K562 (cell line): Measurements from ENCODE around the gene LUZP1. TPM values are rescaled to one million over a fixed set of nuclear protein-coding genes. Genes with fewer than 3 reads are reported as not detected.

ENCODE experiments used
- ATAC-seq: fragments of 200-7000 bp; cut with Tn5 transposase; 3 replicates; pipeline ENCODE4 v1.9.1; 2020; ENCODE audit warnings: moderate library complexity
- BruUV-seq: library from RNA; stranded (reverse); fragments of 400-500 nt; replicated peaks from 2 replicates; lab custom pipeline; 2021; lab: Mats Ljungman, UMichigan
- CTCF ChIA-PET: fragments of 300-600 bp; formaldehyde crosslinking; extraction: SDS; loops from one replicate; lab custom pipeline; 2021; ENCODE audit warnings: low intra/inter-chr PET ratio; lab: Yijun Ruan, JAX
- POLR2A ChIA-PET: fragments of 300-600, 350-650 bp; sonication (Branson Sonifier 250); formaldehyde crosslinking; extraction: SDS; loops from one replicate; lab custom pipeline; 2021; ENCODE audit warnings: antibody characterized with exemption, inconsistent platforms; lab: Yijun Ruan, JAX
- DNase-seq, 4 experiments: peaks; one replicate each; pipeline versions ENCODE4 v3.0.0 to v3.0.0-alpha.2; 2011 to 2018; ENCODE audit warnings: low spot score in 3 of 4, mixed read lengths in 3 of 4; ENCODE audit errors: extremely low read depth in 1 of 4
- FAIRE-seq: peaks from 2 replicates; lab custom pipeline; 2011; peaks lifted over from hg19 to GRCh38; lab: Jason Lieb, UNC
- H2AFZ ChIP-seq: 2 replicates; pipeline ENCODE4 v1.6.0; 2011; ENCODE audit warnings: low read depth, low read length, control low read depth, inconsistent platforms
- H3K27ac ChIP-seq: fragments of 200-600 bp; 3 replicates; pipeline ENCODE4 v1.8.0; 2011; ENCODE audit warnings: low read depth, mild to moderate bottlenecking, control low read depth, inconsistent platforms, low read length, moderate library complexity, mixed read lengths; ENCODE audit errors: extremely low read depth
- H3K27me3 ChIP-seq, 2 experiments: fragments of 300-600 bp in 1 of 2; 2 replicates in 1 of 2; 3 replicates in 1 of 2; pipeline versions ENCODE4 v1.6.0 to v1.8.0; 2011; ENCODE audit warnings: inconsistent platforms in 2 of 2, low read length in 2 of 2, mild to moderate bottlenecking in 1 of 2, mixed read lengths in 1 of 2, moderate library complexity in 1 of 2; ENCODE audit not compliant: control insufficient read depth in 2 of 2, insufficient read depth in 2 of 2
- H3K36me3 ChIP-seq: fragments of 300-600 bp; 3 replicates; pipeline ENCODE4 v1.8.0; 2011; ENCODE audit warnings: mild to moderate bottlenecking, low read length, inconsistent platforms; ENCODE audit not compliant: control insufficient read depth, insufficient read depth
- H3K4me1 ChIP-seq, 2 experiments: fragments of 200-600 bp in 1 of 2; replicated peaks in 1 of 2; 2 replicates in 1 of 2; 3 replicates in 1 of 2; pipeline versions ENCODE4 v1.5.1 to v1.8.0; 2011; ENCODE audit warnings: inconsistent platforms in 2 of 2, low read length in 2 of 2, mild to moderate bottlenecking in 1 of 2, mixed read lengths in 1 of 2, moderate library complexity in 1 of 2; ENCODE audit not compliant: control insufficient read depth in 2 of 2, insufficient read depth in 2 of 2
- H3K4me2 ChIP-seq: 2 replicates; pipeline ENCODE4 v1.6.1; 2011; ENCODE audit warnings: low read length, control low read depth, inconsistent platforms, mixed read lengths; ENCODE audit not compliant: insufficient read depth
- H3K4me3 ChIP-seq: fragments of 200-600 bp; sonication (generic), shearing (Covaris generic); 2 replicates; pipeline ENCODE4 v1.5.1; 2016; ENCODE audit warnings: control low read depth, inconsistent platforms
- H3K79me2 ChIP-seq: fragments of 200-600 bp; 3 replicates; pipeline ENCODE4 v1.8.0; 2011; ENCODE audit warnings: low read length, inconsistent platforms; ENCODE audit not compliant: control insufficient read depth, insufficient read depth
- H3K9ac ChIP-seq, 2 experiments: 2 replicates each; pipeline versions ENCODE4 v1.6.0 to v1.6.1; 2011; ENCODE audit warnings: low read depth in 2 of 2, low read length in 2 of 2, control low read depth in 1 of 2, inconsistent platforms in 1 of 2, mild to moderate bottlenecking in 1 of 2, mixed read lengths in 1 of 2; ENCODE audit not compliant: insufficient read depth in 1 of 2
- H3K9me1 ChIP-seq: one replicate; pipeline ENCODE4 v1.6.0; 2011; ENCODE audit warnings: inconsistent platforms, mild to moderate bottlenecking, low read length, moderate library complexity; ENCODE audit not compliant: control insufficient read depth, insufficient read depth
- H3K9me3 ChIP-seq: replicated peaks from 2 replicates; pipeline ENCODE4 v1.5.1; 2011; ENCODE audit warnings: low read depth, low read length, inconsistent platforms; ENCODE audit not compliant: control insufficient read depth, insufficient read depth
- H4K20me1 ChIP-seq: replicated peaks from 2 replicates; pipeline ENCODE4 v1.6.1; 2011; ENCODE audit warnings: low read length, inconsistent platforms, mixed read lengths; ENCODE audit not compliant: control insufficient read depth, insufficient read depth
- ADNP ChIP-seq: fragments of 200-800 bp; sonication (Bioruptor generic); IDR thresholded peaks from 2 replicates; pipeline ENCODE4 v1.6.1; 2016; ENCODE audit warnings: missing genetic modification characterization, missing compliant biosample characterization
- JUND ChIP-seq, 2 experiments: IDR thresholded peaks; 2 replicates in 1 of 2; 3 replicates in 1 of 2; pipeline ENCODE4 v1.6.1; 2011; ENCODE audit warnings: borderline replicate concordance in 2 of 2, low read depth in 2 of 2, low read length in 2 of 2, improper control_type of control experiment in 1 of 2, missing biosample characterization in 1 of 2, missing genetic modification characterization in 1 of 2, missing genetic modification reagents in 1 of 2
- LEF1 ChIP-seq: fragments of 450-650 bp; IDR thresholded peaks from 2 replicates; pipeline ENCODE4 v1.6.1; 2016; ENCODE audit warnings: mild to moderate bottlenecking
- MCM2 ChIP-seq: fragments of 450-650 bp; IDR thresholded peaks from 2 replicates; pipeline ENCODE4 v1.6.1; 2017; ENCODE audit warnings: low read depth, mild to moderate bottlenecking
- SMARCA4 ChIP-seq: fragments of 450-650 bp; IDR thresholded peaks from 2 replicates; pipeline ENCODE4 v1.6.1; 2016
- SMARCE1 ChIP-seq: fragments of 450-650 bp; IDR thresholded peaks from 2 replicates; pipeline ENCODE4 v1.7.1; 2016; ENCODE audit warnings: mild to moderate bottlenecking
- SPI1 ChIP-seq: IDR thresholded peaks from 2 replicates; pipeline ENCODE4 v1.6.1; 2011; ENCODE audit warnings: low read depth, low read length, control low read depth, borderline replicate concordance
- ZNF282 ChIP-seq: sonication (generic); formaldehyde crosslinking; IDR thresholded peaks from 2 replicates; pipeline ENCODE4 v1.8.1; 2023; ENCODE audit warnings: missing genetic modification reagents
- WGBS: fragments of 100-300 bp; shearing (Covaris generic); methylation state at CpG from one replicate; pipeline ENCODE4 v1.1.6; 2016; ENCODE audit warnings: low coverage, mixed read lengths; ENCODE audit not compliant: insufficient coverage; ENCODE audit errors: missing lambda C conversion rate; 5-methylcytosine and 5-hydroxymethylcytosine counted together
- in situ Hi-C: fragments of 300-500 bp; cut with MboI; formaldehyde crosslinking; loops from 4 replicates; pipeline ENCODE4 v1.15.0; 2018; ENCODE audit warnings: inconsistent platforms, mixed read lengths
- intact Hi-C: fragments of 100-400 bp; cut with micrococcal nuclease; formaldehyde crosslinking; loops from 2 replicates; pipeline ENCODE4 v1.14.2; 2022
- polyA plus RNA-seq, 8 experiments: library from polyadenylated mRNA; depleted of rRNA in 4 of 8; stranded (reverse) in 5 of 8; unstranded in 3 of 8; fragments of >200 nt; fragmentation: Nextera tagmentation in 2 of 8; fragmentation: Illumina TruSeq in 1 of 8; extraction: Ambion mirVana in 2 of 8; extraction: Trizol in 1 of 8; gene quantifications; 2 replicates each; pipeline versions ENCODE4 v1.2.1 to v1.2.3, GENCODE V29; 2011 to 2014; ENCODE audit warnings: inconsistent platforms in 1 of 8, missing spikeins in 1 of 8
- total RNA-seq, 7 experiments: library from RNA; depleted of rRNA in 6 of 7; stranded (reverse); fragments of >200 nt in 6 of 7; fragmentation: Illumina TruSeq in 2 of 7; extraction: Trizol in 2 of 7; gene quantifications; 2 replicates each; pipeline versions ENCODE4 v1.2.1 to v1.2.3, GENCODE V29; 2011 to 2021; ENCODE audit warnings: low replicate concordance in 1 of 7
- TF ChIP-seq, protein P1 (sequence below), 2 experiments: fragments of 450-650 bp in 1 of 2; sonication (generic) in 1 of 2; formaldehyde crosslinking in 1 of 2; IDR thresholded peaks in 1 of 2; conservative IDR thresholded peaks in 1 of 2; 2 replicates each; pipeline versions ENCODE4 v1.6.1 to v1.8.1; 2016 to 2023; ENCODE audit warnings: mild to moderate bottlenecking in 2 of 2, moderate library complexity in 2 of 2, inconsistent platforms in 1 of 2, missing genetic modification reagents in 1 of 2
- TF ChIP-seq, protein P2 (sequence below): sonication (generic); formaldehyde crosslinking; IDR thresholded peaks from 2 replicates; pipeline ENCODE4 v1.8.0; 2022; ENCODE audit warnings: mild to moderate bottlenecking, missing genetic modification reagents
- TF ChIP-seq, protein P3 (sequence below): fragments of 450-650 bp; IDR thresholded peaks from 2 replicates; pipeline ENCODE4 v1.6.1; 2018; ENCODE audit warnings: mild to moderate bottlenecking, low read depth; ENCODE audit not compliant: partially characterized antibody

LUZP1 gene
- total and polyA plus RNA-seq, 9 of the 15 experiments (the other 6 are each of a cell fraction or from before 2014, with no cell fraction given): 6.5 to 19.1 (median 12.4) TPM

DNA sequence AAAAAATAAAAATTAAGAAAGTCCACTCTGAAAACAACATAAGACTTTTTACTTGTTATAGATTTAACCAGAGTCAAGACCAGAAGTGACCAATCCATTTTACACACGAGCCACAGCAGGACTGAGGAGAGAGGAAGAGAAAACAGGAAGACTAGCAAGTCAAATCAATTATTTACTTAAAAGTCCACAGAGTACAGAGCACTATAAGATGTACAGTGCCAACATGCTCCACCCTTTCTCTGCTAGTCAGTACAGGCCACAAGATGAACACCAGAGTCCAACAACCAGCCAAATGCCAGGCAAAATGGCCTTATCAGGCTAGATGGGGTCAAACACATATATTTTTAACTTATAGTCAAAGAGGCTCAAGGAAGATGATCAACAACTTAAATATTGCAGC is 19.5 kb downstream of the LUZP1 start:
- Histone ChIP-seq H3K4me1 (peaks cover 4 to 8% of the 10 kb centered on the region in 2 experiments; a peak in 2 of 5 replicates), H3K9me3 (no peaks in the 10 kb centered on the region), H3K4me2 (no peak overlapping the region), H2AFZ (no peak overlapping the region), H3K36me3 (no peaks in the 10 kb centered on the region; the same call in 2 of the 3 replicates), H3K9me1 (no peaks in the 10 kb centered on the region), H3K9ac (no peak overlapping the region), H4K20me1 (peaks cover 4% of the 10 kb centered on the region; the same call in 1 of the 2 replicates)
- 79% methylated on average over 1 of the region's 1 CpG for WGBS
- intact Hi-C loops: no loop called here
- no peak for FAIRE-seq
- TF ChIP-seq MCM2 (no peak), SPI1 (peak; percentile 27; the same call in 1 of the 2 replicates)
- TF ChIP-seq, all 486 proteins: peak for 1
- ATAC-seq: peak; percentile 40; the same call in 2 of the 3 replicates
- in situ Hi-C loops: no loop called here
- Histone ChIP-seq H3K79me2 (peaks cover 35% of the 10 kb centered on the region), H3K27ac (no peak overlapping the region), H3K4me3 (no peak overlapping the region), H3K27me3 (no peaks in the 10 kb centered on the region)
- no TSS peak for BruUV-seq
- POLR2A ChIA-PET: interaction anchor here (1.5 kb wide), 1 partner anchor 20 kb away, joined by 8 read pairs; the partner anchor contains the start of gene LUZP1
- DNase-seq: no peak
- CTCF ChIA-PET: interaction anchor here (0.6 kb wide), 1 partner anchor 11 kb away, joined by 4 read pairs; no protein-coding TSS in a partner anchor

DNA sequence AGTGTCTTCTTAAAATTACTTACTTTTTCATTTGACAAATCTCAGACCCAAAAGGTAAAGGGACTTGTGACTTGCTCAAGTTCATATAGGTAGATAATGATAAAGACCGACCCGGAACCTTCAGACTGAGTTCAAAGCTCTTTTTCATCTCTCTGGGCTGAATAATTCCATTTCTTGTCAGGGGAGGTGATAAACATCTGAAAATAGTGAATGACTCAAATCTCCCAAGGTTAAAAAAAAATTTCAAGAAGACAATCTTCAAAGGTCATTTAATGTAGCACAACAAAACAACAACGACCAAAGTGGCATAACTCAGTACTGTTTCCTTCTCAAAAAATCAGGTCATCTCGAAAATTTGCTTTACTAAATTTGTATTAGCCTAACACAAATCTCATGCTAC is 20.6 kb downstream of the LUZP1 start:
- no peak overlapping the region for H3K9ac ChIP-seq
- no peaks in the 10 kb centered on the region for H3K9me1 ChIP-seq
- in situ Hi-C loops: no loop called here
- H3K9me3 ChIP-seq: no peaks in the 10 kb centered on the region
- no peaks in the 10 kb centered on the region; the same call in 2 of the 3 replicates for H3K36me3 ChIP-seq
- no peaks in the 10 kb centered on the region; the same call in 1 of the 2 replicates for H4K20me1 ChIP-seq
- WGBS: 35% methylated on average over 4 of the region's 4 CpGs
- H3K4me2 ChIP-seq: no peak overlapping the region
- no TSS peak for BruUV-seq
- ChIA-PET CTCF (no interaction called here), POLR2A (interaction anchor here (0.6 to 1.7 kb wide), 6 partner anchors 13 to 1354 kb away, joined by 3 to 8 read pairs (median 3); partner anchors contain the start of gene LUZP1)
- peaks cover 4 to 8% of the 10 kb centered on the region in 2 experiments; a peak in 2 of 5 replicates for H3K4me1 ChIP-seq
- H3K79me2 ChIP-seq: peaks cover 27% of the 10 kb centered on the region
- H3K27ac ChIP-seq: no peak overlapping the region
- DNase-seq: no peak
- intact Hi-C loops: no loop called here
- H3K4me3 ChIP-seq: no peak overlapping the region
- H2AFZ ChIP-seq: no peak overlapping the region
- no peak for ATAC-seq
- no peak for FAIRE-seq
- no peaks in the 10 kb centered on the region for H3K27me3 ChIP-seq
- no peak for TF ChIP-seq ZNF282
- 0 out of 2 replicates have a peak, but pooled peaks have one; percentile 39 for TF ChIP-seq SMARCA4
- TF ChIP-seq SMARCE1: peak; percentile 40; the same call in 1 of the 2 replicates
- 0 out of 2 replicates have a peak, but pooled peaks have one; percentile 52 for TF ChIP-seq ADNP (tag)
- TF ChIP-seq, protein P1, sequence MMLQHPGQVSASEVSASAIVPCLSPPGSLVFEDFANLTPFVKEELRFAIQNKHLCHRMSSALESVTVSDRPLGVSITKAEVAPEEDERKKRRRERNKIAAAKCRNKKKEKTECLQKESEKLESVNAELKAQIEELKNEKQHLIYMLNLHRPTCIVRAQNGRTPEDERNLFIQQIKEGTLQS (IDR thresholded peaks at IDR 0.05): peak; percentile 17; the same call in 1 of the 2 replicates
- TF ChIP-seq, protein P1 (CRISPR knock-in tag; conservative IDR thresholded peaks at IDR 0.05): no peak
- no peak for TF ChIP-seq LEF1
- TF ChIP-seq, protein P2, sequence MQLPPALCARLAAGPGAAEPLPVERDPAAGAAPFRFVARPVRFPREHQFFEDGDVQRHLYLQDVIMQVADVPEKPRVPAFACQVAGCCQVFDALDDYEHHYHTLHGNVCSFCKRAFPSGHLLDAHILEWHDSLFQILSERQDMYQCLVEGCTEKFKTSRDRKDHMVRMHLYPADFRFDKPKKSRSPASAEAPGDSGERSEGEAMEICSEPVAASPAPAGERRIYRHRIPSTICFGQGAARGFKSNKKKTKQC (CRISPR knock-in tag): no peak
- peak; percentile 8; the same call in 1 of the 2 replicates for TF ChIP-seq JUND (IDR thresholded peaks at IDR 0.05; ENCODE audit: borderline replicate concordance, low read depth, low read length)
- TF ChIP-seq JUND (tag; IDR thresholded peaks at IDR 0.05; ENCODE audit: borderline replicate concordance, low read depth, low read length): 0 out of 3 replicates have a peak, but pooled peaks have one; percentile 19
- TF ChIP-seq, protein P3, sequence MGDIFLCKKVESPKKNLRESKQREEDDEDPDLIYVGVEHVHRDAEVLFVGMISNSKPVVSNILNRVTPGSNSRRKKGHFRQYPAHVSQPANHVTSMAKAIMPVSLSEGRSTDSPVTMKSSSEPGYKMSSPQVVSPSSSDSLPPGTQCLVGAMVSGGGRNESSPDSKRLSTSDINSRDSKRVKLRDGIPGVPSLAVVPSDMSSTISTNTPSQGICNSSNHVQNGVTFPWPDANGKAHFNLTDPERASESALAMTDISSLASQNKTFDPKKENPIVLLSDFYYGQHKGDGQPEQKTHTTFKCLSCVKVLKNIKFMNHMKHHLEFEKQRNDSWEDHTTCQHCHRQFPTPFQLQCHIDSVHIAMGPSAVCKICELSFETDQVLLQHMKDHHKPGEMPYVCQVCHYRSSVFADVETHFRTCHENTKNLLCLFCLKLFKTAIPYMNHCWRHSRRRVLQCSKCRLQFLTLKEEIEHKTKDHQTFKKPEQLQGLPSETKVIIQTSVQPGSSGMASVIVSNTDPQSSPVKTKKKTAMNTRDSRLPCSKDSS: no peak
